ENCODE data around the gene ANKFY1.
"Not testable (repeated sequence)": the region's sequence is repeated elsewhere in the genome, so short reads cannot be mapped to it uniquely, and the experiment has no call there.

The ANKFY1 gene

DNA sequence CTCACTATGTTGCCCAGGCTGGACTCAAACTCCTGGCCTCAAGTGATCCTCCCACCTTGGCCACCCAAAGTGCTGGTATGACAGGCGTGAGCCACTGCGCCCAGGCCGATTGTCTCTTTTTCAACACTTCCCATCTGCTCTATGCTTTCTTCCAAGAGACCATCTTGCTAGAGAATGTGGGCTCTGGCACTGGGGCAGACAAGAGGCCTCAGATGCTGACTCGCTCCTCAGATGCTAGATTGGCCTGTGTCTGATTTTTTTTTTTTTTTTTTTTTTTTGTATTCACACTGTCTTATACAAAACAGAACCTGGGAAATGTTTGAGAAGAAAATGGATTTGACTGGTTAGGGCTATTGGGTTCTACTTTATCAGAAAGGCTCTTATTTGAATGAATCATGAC is 62.6 kb downstream of the ANKFY1 start:
- Histone ChIP-seq H3K27ac (ENCODE audit: low read depth, low read length) (no peak overlapping the region), H3K27me3 (ENCODE audit: control insufficient read depth in 5 of 5, insufficient read depth in 4 of 5, low read length in 5 of 5) (no peaks in the 10 kb centered on the region), H3K9me3 (ENCODE audit: control insufficient read depth in 5 of 5, low read length in 5 of 5) (no peaks in the 10 kb centered on the region), H3K4me3 (ENCODE audit: low read depth in 1 of 5, low read length in 5 of 5) (no peak overlapping the region), H3K4me1 (ENCODE audit: control insufficient read depth in 5 of 5, insufficient read depth in 5 of 5, low read length in 5 of 5) (peaks cover 2 to 13% (median 6%) of the 10 kb centered on the region in 5 donors), H3K36me3 (ENCODE audit: control insufficient read depth in 5 of 5, insufficient read depth in 5 of 5, low read length in 5 of 5) (peaks cover 12 to 40% (median 29%) of the 10 kb centered on the region in 5 donors), H3K9ac (ENCODE audit: low read length in 5 of 5) (peak overlapping the region in 1 of 5 donors; percentile 13)

DNA sequence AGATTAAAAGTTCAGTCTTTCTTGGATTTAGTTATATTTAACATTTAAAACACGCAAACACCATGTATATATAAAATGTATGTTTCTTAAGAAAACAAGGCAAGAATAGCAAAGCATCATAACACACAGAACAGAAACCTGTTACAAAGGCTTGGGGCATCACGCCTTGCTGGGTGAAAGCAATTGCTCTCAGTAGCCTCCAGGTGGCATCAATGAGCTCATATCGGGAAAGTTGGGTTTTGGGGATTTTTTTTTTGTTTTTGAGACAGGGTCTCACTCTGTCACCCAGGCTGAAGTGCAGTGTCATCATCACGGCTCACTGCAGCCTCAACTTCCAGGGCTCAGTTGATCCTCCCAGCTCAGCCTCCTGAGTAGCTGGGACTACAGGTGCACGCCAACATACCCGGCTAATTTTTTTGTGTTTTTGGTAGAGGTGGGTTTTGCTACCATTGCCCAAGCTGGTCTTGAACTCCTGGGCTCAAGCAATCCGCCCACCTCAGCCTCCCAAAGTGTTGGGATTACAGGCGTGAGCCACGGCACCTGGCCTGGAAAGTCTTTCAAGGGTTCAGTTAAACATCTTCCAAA is 63.9 kb downstream of the ANKFY1 start:
- Histone ChIP-seq H3K36me3 (ENCODE audit: control insufficient read depth in 5 of 5, insufficient read depth in 5 of 5, low read length in 5 of 5) (peaks cover 14 to 40% (median 24%) of the 10 kb centered on the region in 5 donors), H3K4me3 (ENCODE audit: low read depth in 1 of 5, low read length in 5 of 5) (no peak overlapping the region), H3K4me1 (ENCODE audit: control insufficient read depth in 5 of 5, insufficient read depth in 5 of 5, low read length in 5 of 5) (peaks cover 4 to 10% (median 7%) of the 10 kb centered on the region in 5 donors), H3K9ac (ENCODE audit: low read length in 5 of 5) (no peak overlapping the region), H3K9me3 (ENCODE audit: control insufficient read depth in 5 of 5, low read length in 5 of 5) (no peaks in the 10 kb centered on the region), H3K27ac (ENCODE audit: low read depth, low read length) (no peak overlapping the region), H3K27me3 (ENCODE audit: control insufficient read depth in 5 of 5, insufficient read depth in 4 of 5, low read length in 5 of 5) (no peaks in the 10 kb centered on the region)

DNA sequence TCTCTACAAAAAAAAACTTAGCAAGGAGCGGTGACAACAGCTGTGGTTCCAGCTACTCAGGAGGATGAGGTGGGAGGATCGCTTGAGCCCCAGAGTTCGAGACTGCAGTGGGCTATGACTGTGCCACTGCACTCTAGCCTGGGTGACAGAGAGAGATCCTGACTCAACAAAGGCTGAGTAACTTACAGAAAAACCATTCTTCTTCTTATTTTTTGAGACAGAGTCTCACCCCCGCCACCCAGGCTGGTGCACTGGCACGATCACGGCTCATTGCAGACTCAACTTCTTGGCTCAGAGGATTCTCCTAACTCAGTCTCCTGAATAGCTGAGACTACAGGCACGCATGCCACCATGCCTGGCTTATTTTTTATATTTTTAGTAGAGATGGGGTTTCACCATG is 64.8 kb downstream of the ANKFY1 start:
- Histone ChIP-seq H3K9ac (ENCODE audit: low read length in 5 of 5) (no peak overlapping the region), H3K4me1 (ENCODE audit: control insufficient read depth in 5 of 5, insufficient read depth in 5 of 5, low read length in 5 of 5) (peaks cover under 1 to 5% (median 3%) of the 10 kb centered on the region in 5 donors), H3K36me3 (ENCODE audit: control insufficient read depth in 5 of 5, insufficient read depth in 5 of 5, low read length in 5 of 5) (peaks cover 14 to 44% (median 28%) of the 10 kb centered on the region in 5 donors), H3K4me3 (ENCODE audit: low read depth in 1 of 5, low read length in 5 of 5) (no peak overlapping the region), H3K9me3 (ENCODE audit: control insufficient read depth in 5 of 5, low read length in 5 of 5) (no peaks in the 10 kb centered on the region), H3K27me3 (ENCODE audit: control insufficient read depth in 5 of 5, insufficient read depth in 4 of 5, low read length in 5 of 5) (no peaks in the 10 kb centered on the region), H3K27ac (ENCODE audit: low read depth, low read length) (no peak overlapping the region)

DNA sequence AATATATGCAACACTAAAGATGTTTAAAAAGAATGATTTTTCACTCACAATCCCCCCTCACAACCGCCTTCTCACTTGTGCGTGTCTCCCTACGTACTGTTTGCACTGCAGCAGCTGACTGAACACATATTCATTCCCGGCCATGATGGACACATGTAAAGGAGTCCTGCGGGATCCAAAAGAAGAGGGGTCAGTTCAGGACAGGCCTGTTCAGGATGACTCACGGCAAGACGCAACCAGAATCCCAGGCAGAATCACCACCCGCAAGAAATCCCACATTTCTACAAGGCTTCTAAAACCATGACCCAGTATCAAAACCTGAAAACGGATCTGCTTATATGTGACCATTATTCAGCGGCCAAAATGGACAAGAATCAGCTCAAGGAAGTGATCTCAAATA is 68.5 kb downstream of the ANKFY1 start:
- H3K36me3 ChIP-seq (ENCODE audit: control insufficient read depth in 5 of 5, insufficient read depth in 5 of 5, low read length in 5 of 5), result peaks cover 14 to 47% (median 27%) of the 10 kb centered on the region in 5 donors

DNA sequence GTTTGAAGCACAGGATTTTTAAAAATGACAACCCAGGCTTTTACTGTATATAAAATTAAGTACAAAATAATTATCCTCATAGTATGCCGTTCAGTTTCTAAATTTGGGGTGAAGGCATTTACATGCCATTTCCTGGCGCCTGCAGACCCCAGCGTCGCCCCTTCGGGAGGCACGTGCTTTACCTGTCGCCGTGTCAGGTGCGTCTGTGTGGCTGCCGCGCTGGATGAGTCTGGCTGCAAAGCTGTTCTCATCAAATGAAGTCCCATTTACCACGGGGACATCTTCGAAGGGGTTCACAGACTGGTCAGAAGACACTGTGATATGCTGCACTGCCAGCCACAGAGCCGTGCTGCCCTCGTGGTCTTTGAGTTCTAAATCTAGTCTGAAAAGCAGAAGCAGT is 69.0 kb downstream of the ANKFY1 start:
- Histone ChIP-seq H3K4me3 (ENCODE audit: low read depth in 1 of 5, low read length in 5 of 5) (no peak overlapping the region), H3K36me3 (ENCODE audit: control insufficient read depth in 5 of 5, insufficient read depth in 5 of 5, low read length in 5 of 5) (peaks cover 14 to 49% (median 28%) of the 10 kb centered on the region in 5 donors), H3K27me3 (ENCODE audit: control insufficient read depth in 5 of 5, insufficient read depth in 4 of 5, low read length in 5 of 5) (no peaks in the 10 kb centered on the region), H3K27ac (ENCODE audit: low read depth, low read length) (no peak overlapping the region), H3K9me3 (ENCODE audit: control insufficient read depth in 5 of 5, low read length in 5 of 5) (no peaks in the 10 kb centered on the region), H3K4me1 (ENCODE audit: control insufficient read depth in 5 of 5, insufficient read depth in 5 of 5, low read length in 5 of 5) (peaks cover 0 to 5% (median 2%) of the 10 kb centered on the region in 5 donors), H3K9ac (ENCODE audit: low read length in 5 of 5) (no peak overlapping the region)

More for the DNA sequence above, 68.5 kb downstream of the ANKFY1 start:
- Histone ChIP-seq H3K27ac (ENCODE audit: low read depth, low read length) (no peak overlapping the region), H3K4me3 (ENCODE audit: low read depth in 1 of 5, low read length in 5 of 5) (no peak overlapping the region), H3K9ac (ENCODE audit: low read length in 5 of 5) (no peak overlapping the region), H3K4me1 (ENCODE audit: control insufficient read depth in 5 of 5, insufficient read depth in 5 of 5, low read length in 5 of 5) (peaks cover 0 to 5% (median 2%) of the 10 kb centered on the region in 5 donors), H3K27me3 (ENCODE audit: control insufficient read depth in 5 of 5, insufficient read depth in 4 of 5, low read length in 5 of 5) (no peaks in the 10 kb centered on the region), H3K9me3 (ENCODE audit: control insufficient read depth in 5 of 5, low read length in 5 of 5) (no peaks in the 10 kb centered on the region)

DNA sequence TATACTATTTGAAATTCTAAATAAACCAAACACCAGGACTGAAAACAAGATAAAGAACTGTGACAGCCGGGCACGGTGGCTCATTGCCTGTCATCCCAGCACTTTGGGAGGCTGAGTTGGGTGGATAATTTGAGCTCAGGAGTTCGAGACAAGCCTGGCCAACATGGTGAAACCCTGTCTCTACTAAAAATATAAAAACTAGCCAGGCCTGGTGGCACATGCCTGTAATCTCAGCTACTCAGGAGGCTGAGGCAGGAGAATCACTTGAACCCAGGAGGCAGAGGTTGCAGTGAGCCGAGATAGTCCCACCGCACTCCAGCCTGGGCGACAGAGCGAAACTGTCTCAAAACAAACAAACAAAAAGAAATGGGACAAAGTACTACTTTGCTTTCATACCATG is 73.0 kb downstream of the ANKFY1 start:
- not testable (repeated sequence) for H3K9ac ChIP-seq (ENCODE audit: low read length in 5 of 5); H3K27ac ChIP-seq (ENCODE audit: low read depth, low read length); H3K9me3 ChIP-seq (ENCODE audit: control insufficient read depth in 5 of 5, low read length in 5 of 5); H3K27me3 ChIP-seq (ENCODE audit: control insufficient read depth in 5 of 5, insufficient read depth in 4 of 5, low read length in 5 of 5); H3K4me3 ChIP-seq (ENCODE audit: low read depth in 1 of 5, low read length in 5 of 5)
- peaks cover 9 to 70% (median 44%) of the 10 kb centered on the region in 5 donors for H3K36me3 ChIP-seq (ENCODE audit: control insufficient read depth in 5 of 5, insufficient read depth in 5 of 5, low read length in 5 of 5)
- H3K4me1 ChIP-seq (ENCODE audit: control insufficient read depth in 5 of 5, insufficient read depth in 5 of 5, low read length in 5 of 5), result peaks cover 2 to 14% (median 4%) of the 10 kb centered on the region in 5 donors

DNA sequence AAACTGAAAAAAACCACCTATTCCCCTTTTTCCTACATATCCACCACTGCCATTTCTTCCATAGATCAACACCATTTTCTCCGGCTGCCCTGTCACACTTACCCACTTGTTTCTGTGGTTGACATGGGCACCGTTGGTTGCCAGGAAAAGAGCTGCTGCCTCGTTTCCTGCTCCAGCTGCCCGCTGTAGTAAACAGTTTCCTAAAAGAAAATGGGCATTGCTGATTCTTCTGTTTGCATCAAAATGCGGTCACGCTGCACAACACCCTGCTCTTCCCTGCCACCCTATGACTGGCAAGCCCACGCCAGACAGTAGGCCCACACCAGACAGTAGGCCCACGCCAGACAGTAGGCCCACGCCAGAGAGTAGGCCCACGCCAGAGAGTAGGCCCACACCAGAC is 74.5 kb downstream of the ANKFY1 start:
- H3K27ac ChIP-seq (ENCODE audit: low read depth, low read length), result no peak overlapping the region
- H3K36me3 ChIP-seq (ENCODE audit: control insufficient read depth in 5 of 5, insufficient read depth in 5 of 5, low read length in 5 of 5), result peaks cover 11 to 70% (median 45%) of the 10 kb centered on the region in 5 donors
- peak overlapping the region in 1 of 5 donors; percentile 46 for H3K9ac ChIP-seq (ENCODE audit: low read length in 5 of 5)
- H3K4me3 ChIP-seq (ENCODE audit: low read depth in 1 of 5, low read length in 5 of 5), result no peak overlapping the region
- H3K27me3 ChIP-seq (ENCODE audit: control insufficient read depth in 5 of 5, insufficient read depth in 4 of 5, low read length in 5 of 5), result no peaks in the 10 kb centered on the region
- H3K4me1 ChIP-seq (ENCODE audit: control insufficient read depth in 5 of 5, insufficient read depth in 5 of 5, low read length in 5 of 5), result peaks cover 0 to 10% (median 4%) of the 10 kb centered on the region in 5 donors
- no peaks in the 10 kb centered on the region for H3K9me3 ChIP-seq (ENCODE audit: control insufficient read depth in 5 of 5, low read length in 5 of 5)

DNA sequence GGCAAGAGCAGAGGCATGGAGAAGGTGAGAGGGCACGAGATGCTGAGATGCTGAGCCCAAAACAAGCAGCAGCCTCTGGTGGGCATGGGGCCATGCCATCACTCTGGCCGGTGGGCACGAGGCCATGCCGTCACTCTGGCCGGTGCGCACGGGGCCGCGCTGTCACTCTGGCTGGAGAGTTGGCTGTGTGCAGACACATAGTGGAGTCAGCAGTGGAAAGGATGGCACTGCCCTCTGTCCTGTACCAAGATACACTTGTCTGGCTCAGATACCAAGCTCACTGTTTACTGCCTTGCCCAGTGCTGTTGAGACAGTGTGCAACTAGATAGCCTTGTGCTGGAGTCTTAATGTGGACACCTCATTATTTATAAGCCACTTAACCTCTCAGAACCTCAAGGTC is 75.7 kb downstream of the ANKFY1 start:
- peaks cover 0 to 10% (median 4%) of the 10 kb centered on the region in 5 donors for H3K4me1 ChIP-seq (ENCODE audit: control insufficient read depth in 5 of 5, insufficient read depth in 5 of 5, low read length in 5 of 5)
- H3K4me3 ChIP-seq (ENCODE audit: low read depth in 1 of 5, low read length in 5 of 5), result no peak overlapping the region
- no peak overlapping the region for H3K27ac ChIP-seq (ENCODE audit: low read depth, low read length)
- H3K9ac ChIP-seq (ENCODE audit: low read length in 5 of 5), result no peak overlapping the region
- peaks cover 17 to 74% (median 55%) of the 10 kb centered on the region in 5 donors for H3K36me3 ChIP-seq (ENCODE audit: control insufficient read depth in 5 of 5, insufficient read depth in 5 of 5, low read length in 5 of 5)
- H3K9me3 ChIP-seq (ENCODE audit: control insufficient read depth in 5 of 5, low read length in 5 of 5), result no peaks in the 10 kb centered on the region
- H3K27me3 ChIP-seq (ENCODE audit: control insufficient read depth in 5 of 5, insufficient read depth in 4 of 5, low read length in 5 of 5), result no peaks in the 10 kb centered on the region

DNA sequence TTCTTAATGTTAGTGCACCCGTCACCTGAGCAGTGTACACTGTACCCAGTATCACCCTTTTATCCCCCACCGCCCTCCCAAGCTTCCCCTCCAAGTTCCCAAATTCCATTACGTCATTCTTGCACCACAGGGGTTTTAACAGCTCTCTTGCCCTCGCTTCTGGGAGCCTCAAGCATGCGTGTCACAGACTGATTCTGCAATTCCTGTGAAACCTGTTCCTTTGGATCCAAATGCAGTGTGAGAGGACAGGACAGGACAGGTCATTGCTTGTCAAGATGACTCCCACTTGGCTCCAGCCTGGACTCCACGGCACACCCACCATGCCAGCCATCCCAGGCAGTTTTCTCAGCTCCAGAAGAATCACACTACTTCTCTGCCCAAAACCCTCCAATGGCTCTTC is 76.7 kb downstream of the ANKFY1 start:
- no peak overlapping the region for H3K4me3 ChIP-seq (ENCODE audit: low read depth in 1 of 5, low read length in 5 of 5)
- peaks cover 17 to 81% (median 62%) of the 10 kb centered on the region in 5 donors for H3K36me3 ChIP-seq (ENCODE audit: control insufficient read depth in 5 of 5, insufficient read depth in 5 of 5, low read length in 5 of 5)
- H3K9ac ChIP-seq (ENCODE audit: low read length in 5 of 5), result no peak overlapping the region
- no peak overlapping the region for H3K27ac ChIP-seq (ENCODE audit: low read depth, low read length)
- H3K9me3 ChIP-seq (ENCODE audit: control insufficient read depth in 5 of 5, low read length in 5 of 5), result no peaks in the 10 kb centered on the region
- no peaks in the 10 kb centered on the region for H3K27me3 ChIP-seq (ENCODE audit: control insufficient read depth in 5 of 5, insufficient read depth in 4 of 5, low read length in 5 of 5)
- peaks cover 0 to 10% (median 4%) of the 10 kb centered on the region in 5 donors for H3K4me1 ChIP-seq (ENCODE audit: control insufficient read depth in 5 of 5, insufficient read depth in 5 of 5, low read length in 5 of 5)

DNA sequence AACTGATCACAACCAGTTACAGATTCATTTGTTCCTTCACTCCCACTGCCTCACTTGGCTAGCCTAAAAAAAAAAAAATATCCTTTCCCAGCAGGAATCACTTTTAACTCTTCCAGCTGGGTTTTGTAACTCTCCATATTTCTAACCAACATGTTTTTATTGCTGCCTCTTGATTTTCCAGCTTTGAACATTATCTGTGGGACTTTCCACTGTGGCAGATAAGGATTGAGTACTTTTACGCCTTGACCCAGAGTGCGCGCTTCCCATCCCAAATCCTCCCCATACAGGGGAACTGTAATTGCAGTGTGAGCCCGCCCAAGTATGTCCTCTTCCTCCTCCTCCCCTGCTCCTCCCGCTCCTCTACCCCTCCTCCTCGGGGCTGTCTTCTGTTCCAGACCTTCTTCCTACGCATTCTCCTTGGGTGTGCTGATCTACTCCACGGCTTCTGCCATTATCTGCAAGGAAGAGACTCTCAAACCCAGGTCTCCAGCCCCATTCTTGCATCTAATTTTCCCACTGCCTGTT is 77.4 kb downstream of the ANKFY1 start:
- peaks cover 18 to 87% (median 68%) of the 10 kb centered on the region in 5 donors for H3K36me3 ChIP-seq (ENCODE audit: control insufficient read depth in 5 of 5, insufficient read depth in 5 of 5, low read length in 5 of 5)
- no peak overlapping the region for H3K27ac ChIP-seq (ENCODE audit: low read depth, low read length)
- H3K4me1 ChIP-seq (ENCODE audit: control insufficient read depth in 5 of 5, insufficient read depth in 5 of 5, low read length in 5 of 5), result peaks cover 0 to 10% (median 4%) of the 10 kb centered on the region in 5 donors
- no peaks in the 10 kb centered on the region for H3K27me3 ChIP-seq (ENCODE audit: control insufficient read depth in 5 of 5, insufficient read depth in 4 of 5, low read length in 5 of 5)
- no peak overlapping the region for H3K9ac ChIP-seq (ENCODE audit: low read length in 5 of 5)
- H3K9me3 ChIP-seq (ENCODE audit: control insufficient read depth in 5 of 5, low read length in 5 of 5), result no peaks in the 10 kb centered on the region
- no peak overlapping the region for H3K4me3 ChIP-seq (ENCODE audit: low read depth in 1 of 5, low read length in 5 of 5)

Measured in subcutaneous abdominal adipose tissue (tissue), 5 donors.